Mesothelial cell of epicardium (in vitro differentiated cells): ENCODE data around the gene HLA-E. TPM values are rescaled to one million over a fixed set of nuclear protein-coding genes. Genes with fewer than 3 reads are reported as not detected.
"Not testable (repeated sequence)": the region's sequence is repeated elsewhere in the genome, so short reads cannot be mapped to it uniquely, and the experiment has no call there.

Experiments used
- DNase-seq, 2 experiments: peaks; one replicate each; pipeline ENCODE4 v3.0.0; 2021; ENCODE audit warnings: low spot score in 2 of 2; ENCODE audit not compliant: unreplicated experiment in 2 of 2
- H3K27ac Mint-ChIP-seq: 2 replicates; pipeline ENCODE4 v1.8.0; 2021; ENCODE audit warnings: mixed read lengths
- H3K27me3 Mint-ChIP-seq: 2 replicates; pipeline ENCODE4 v1.8.0; 2021; ENCODE audit warnings: low read depth, mixed read lengths
- H3K36me3 Mint-ChIP-seq: 2 replicates; pipeline ENCODE4 v1.8.0; 2021; ENCODE audit warnings: mixed read lengths
- H3K4me1 Mint-ChIP-seq: 2 replicates; pipeline ENCODE4 v1.8.0; 2021; ENCODE audit warnings: mixed read lengths
- H3K4me3 Mint-ChIP-seq: 2 replicates; pipeline ENCODE4 v1.8.0; 2021; ENCODE audit warnings: mild to moderate bottlenecking, moderate library complexity, mixed read lengths
- H3K9me3 Mint-ChIP-seq: 2 replicates; pipeline ENCODE4 v1.8.0; 2021; ENCODE audit warnings: mixed read lengths
- CTCF ChIP-seq: fragments of 200-600 bp; sonication (generic); IDR thresholded peaks from one replicate; pipeline ENCODE4 v1.5.0; 2021; ENCODE audit warnings: antibody characterized with exemption; ENCODE audit not compliant: unreplicated experiment
- total RNA-seq: library from RNA; stranded (reverse); gene quantifications from 3 replicates; pipeline ENCODE4 v1.2.1, GENCODE V29; 2021

HLA-E gene
- total RNA-seq, 1 donor from 2014 or later: 59.5 TPM

GRCh38 chr6:30465595-30466306 lies 23.6 kb upstream of the HLA-E start:
- H3K4me3 Mint-ChIP-seq: no peak overlapping the region
- no peaks in the 10 kb centered on the region for H3K9me3 Mint-ChIP-seq
- DNase-seq: no peak
- no peaks in the 10 kb centered on the region for H3K36me3 Mint-ChIP-seq
- H3K27ac Mint-ChIP-seq: no peak overlapping the region
- H3K4me1 Mint-ChIP-seq: peaks cover 4% of the 10 kb centered on the region
- H3K27me3 Mint-ChIP-seq: peaks cover 95% of the 10 kb centered on the region
- TF ChIP-seq CTCF: no peak

GRCh38 chr6:30470968-30471367 lies 18.3 kb upstream of the HLA-E start:
- H3K36me3 Mint-ChIP-seq: no peaks in the 10 kb centered on the region
- H3K9me3 Mint-ChIP-seq: peaks cover 23% of the 10 kb centered on the region
- H3K4me3 Mint-ChIP-seq: no peak overlapping the region

GRCh38 chr6:30475116-30475515 lies 14.2 kb upstream of the HLA-E start:
- peaks cover 73% of the 10 kb centered on the region for H3K27me3 Mint-ChIP-seq
- not testable (repeated sequence) for H3K36me3 Mint-ChIP-seq, DNase-seq, H3K27ac Mint-ChIP-seq, H3K4me3 Mint-ChIP-seq, H3K4me1 Mint-ChIP-seq
- H3K9me3 Mint-ChIP-seq: peaks cover 33% of the 10 kb centered on the region

More at GRCh38 chr6:30470968-30471367, 18.3 kb upstream of the HLA-E start:
- H3K4me1 Mint-ChIP-seq: peaks cover 4% of the 10 kb centered on the region
- no peak for TF ChIP-seq CTCF
- DNase-seq: no peak
- no peak overlapping the region for H3K27ac Mint-ChIP-seq
- H3K27me3 Mint-ChIP-seq: peaks cover 74% of the 10 kb centered on the region

- no peak for DNase-seq
- Mint-ChIP-seq H3K4me1 (no peaks in the 10 kb centered on the region), H3K36me3 (no peaks in the 10 kb centered on the region), H3K27ac (no peak overlapping the region), H3K9me3 (peaks cover 10% of the 10 kb centered on the region), H3K4me3 (no peak overlapping the region), H3K27me3 (peaks cover 80% of the 10 kb centered on the region)
- peak; percentile 13 for TF ChIP-seq CTCF
These were observed 8.7 kb upstream of the HLA-E start for GRCh38 chr6:30480536-30481156.

GRCh38 chr6:30481211-30481964 lies 7.9 kb upstream of the HLA-E start:
- Mint-ChIP-seq H3K27me3 (peaks cover 81% of the 10 kb centered on the region), H3K36me3 (no peaks in the 10 kb centered on the region), H3K27ac (no peak overlapping the region), H3K4me1 (no peaks in the 10 kb centered on the region), H3K4me3 (no peak overlapping the region), H3K9me3 (peaks cover 10% of the 10 kb centered on the region)
- TF ChIP-seq CTCF: peak; percentile 10
- no peak for DNase-seq
